Thoracic aorta (tissue), 2 donors: ENCODE measurements around the gene MSH3. TPM values are rescaled to one million over a fixed set of nuclear protein-coding genes. Genes with fewer than 3 reads are reported as not detected.

Experiments
- ATAC-seq: fragments of 150-250 bp; one replicate; pipeline ENCODE4 v1.8.0; 2017; ENCODE audit warnings: low read depth; ENCODE audit not compliant: insufficient number of reproducible peaks, low FRiP score
- DNase-seq: peaks from one replicate; pipeline ENCODE4 v3.0.0-alpha.2; 2020; ENCODE audit warnings: low spot score
- H3K27ac ChIP-seq, 2 donors: fragments of 200-600 bp; sonication (generic); 1 replicate in 1 of 2; 2 replicates in 1 of 2; pipeline ENCODE4 v1.5.1; 2016; ENCODE audit warnings: mild to moderate bottlenecking in 2 of 2, moderate library complexity in 2 of 2
- H3K27me3 ChIP-seq: fragments of 200-600 bp; sonication (generic); replicated peaks from 2 replicates; pipeline ENCODE4 v1.6.0; 2016; ENCODE audit warnings: mild to moderate bottlenecking; ENCODE audit not compliant: insufficient read depth
- H3K36me3 ChIP-seq: fragments of 200-600 bp; sonication (generic); one replicate; pipeline ENCODE4 v1.5.1; 2016
- H3K4me1 ChIP-seq, 2 donors: fragments of 200-600 bp; sonication (generic); 1 replicate in 1 of 2; 2 replicates in 1 of 2; pipeline versions ENCODE4 v1.5.1 to v1.6.0; 2016; ENCODE audit warnings: low read depth in 2 of 2, mild to moderate bottlenecking in 1 of 2; ENCODE audit not compliant: control insufficient read depth in 1 of 2
- H3K4me3 ChIP-seq: fragments of 200-600 bp; sonication (generic); 2 replicates; pipeline ENCODE4 v1.5.1; 2016; ENCODE audit warnings: mild to moderate bottlenecking
- H3K9me3 ChIP-seq: fragments of 200-600 bp; sonication (generic); 2 replicates; pipeline ENCODE4 v1.5.1; 2016
- total RNA-seq, 2 donors: library from RNA; depleted of rRNA; stranded (reverse); fragments of >200 nt; gene quantifications; one replicate each; pipeline versions ENCODE4 v1.1.0 to v1.2.3, GENCODE V29; 2016
- TF ChIP-seq, protein P1 (sequence below): fragments of 200-600 bp; sonication (generic); IDR thresholded peaks from one replicate; pipeline ENCODE4 v1.5.1; 2019; ENCODE audit warnings: antibody characterized with exemption

MSH3 gene
- total RNA-seq, 2 donors from 2014 or later = 12.3 to 12.9 TPM

DNA sequence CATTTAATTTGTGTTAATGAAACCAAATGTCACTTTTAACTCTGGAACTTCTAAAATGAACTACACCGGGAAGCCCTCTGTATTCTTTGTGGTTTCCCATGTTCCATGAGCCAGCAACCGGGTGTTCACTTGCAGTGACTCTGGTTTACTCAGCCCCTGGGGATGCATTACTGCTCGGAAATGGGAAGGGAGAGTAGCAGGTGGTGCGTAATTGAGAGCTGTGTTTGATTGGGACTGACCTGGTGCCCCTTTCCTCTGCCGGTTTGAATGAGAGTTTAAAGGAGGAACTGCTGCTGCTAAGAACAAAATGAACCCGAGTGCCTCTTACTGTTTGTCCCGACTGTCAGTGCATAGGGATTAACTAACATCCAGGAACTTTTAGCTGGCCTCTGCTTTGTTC is 100.4 kb downstream of the MSH3 start:
- Histone ChIP-seq H3K4me1 (no peaks in the 10 kb centered on the region), H3K27me3 (no peaks in the 10 kb centered on the region), H3K36me3 (no peaks in the 10 kb centered on the region), H3K4me3 (no peak overlapping the region), H3K27ac (no peak overlapping the region), H3K9me3 (no peaks in the 10 kb centered on the region)
- TF ChIP-seq, protein P1, sequence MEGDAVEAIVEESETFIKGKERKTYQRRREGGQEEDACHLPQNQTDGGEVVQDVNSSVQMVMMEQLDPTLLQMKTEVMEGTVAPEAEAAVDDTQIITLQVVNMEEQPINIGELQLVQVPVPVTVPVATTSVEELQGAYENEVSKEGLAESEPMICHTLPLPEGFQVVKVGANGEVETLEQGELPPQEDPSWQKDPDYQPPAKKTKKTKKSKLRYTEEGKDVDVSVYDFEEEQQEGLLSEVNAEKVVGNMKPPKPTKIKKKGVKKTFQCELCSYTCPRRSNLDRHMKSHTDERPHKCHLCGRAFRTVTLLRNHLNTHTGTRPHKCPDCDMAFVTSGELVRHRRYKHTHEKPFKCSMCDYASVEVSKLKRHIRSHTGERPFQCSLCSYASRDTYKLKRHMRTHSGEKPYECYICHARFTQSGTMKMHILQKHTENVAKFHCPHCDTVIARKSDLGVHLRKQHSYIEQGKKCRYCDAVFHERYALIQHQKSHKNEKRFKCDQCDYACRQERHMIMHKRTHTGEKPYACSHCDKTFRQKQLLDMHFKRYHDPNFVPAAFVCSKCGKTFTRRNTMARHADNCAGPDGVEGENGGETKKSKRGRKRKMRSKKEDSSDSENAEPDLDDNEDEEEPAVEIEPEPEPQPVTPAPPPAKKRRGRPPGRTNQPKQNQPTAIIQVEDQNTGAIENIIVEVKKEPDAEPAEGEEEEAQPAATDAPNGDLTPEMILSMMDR = no peak
- DNase-seq = no peak
- ATAC-seq = no peak

DNA sequence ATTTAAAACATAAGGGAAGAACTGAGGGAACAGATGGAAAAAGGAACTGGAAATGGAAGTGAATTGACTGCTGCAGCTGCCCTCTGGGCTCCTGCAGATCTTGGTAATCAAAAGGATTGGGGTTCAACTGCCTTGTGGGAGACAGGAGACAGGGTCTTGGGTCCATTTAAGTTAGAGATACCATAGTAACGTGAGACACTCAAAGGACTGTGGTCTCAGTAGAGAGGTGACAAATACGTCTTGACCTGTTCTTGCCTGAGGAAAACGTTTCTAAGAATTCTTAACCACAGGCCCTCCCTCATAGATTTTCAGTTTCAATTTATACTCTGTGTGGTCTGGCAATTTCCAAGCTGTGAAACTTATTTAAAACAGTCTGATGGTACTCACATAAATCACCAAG is 101.2 kb downstream of the MSH3 start:
- DNase-seq (no peak), ATAC-seq (no peak)
- H3K9me3 ChIP-seq = no peaks in the 10 kb centered on the region
- no peak overlapping the region for H3K27ac ChIP-seq
- H3K27me3 ChIP-seq = no peaks in the 10 kb centered on the region
- TF ChIP-seq, protein P1 = no peak
- H3K36me3 ChIP-seq = no peaks in the 10 kb centered on the region
- no peak overlapping the region for H3K4me3 ChIP-seq
- H3K4me1 ChIP-seq = no peaks in the 10 kb centered on the region

DNA sequence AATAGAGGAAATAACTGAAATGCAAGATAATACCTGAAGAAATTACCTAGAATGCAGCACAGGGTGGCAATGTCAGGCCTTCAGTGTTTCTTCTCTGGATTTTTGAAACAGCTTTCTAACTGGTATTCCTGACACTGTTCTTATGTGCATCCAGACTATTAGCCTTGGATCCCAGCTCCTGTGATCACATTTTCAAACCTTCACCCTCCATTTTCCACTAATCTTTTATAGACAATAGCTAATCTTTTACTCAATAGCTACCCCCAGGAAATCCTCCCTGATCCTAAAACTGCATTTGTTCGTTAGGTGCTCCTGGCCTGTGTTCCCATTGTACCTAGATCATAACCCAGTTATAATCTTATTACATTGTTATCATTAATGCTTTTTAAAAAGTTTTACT is 101.8 kb downstream of the MSH3 start:
- Histone ChIP-seq H3K9me3 (no peaks in the 10 kb centered on the region), H3K27ac (no peak overlapping the region), H3K4me3 (no peak overlapping the region), H3K36me3 (no peaks in the 10 kb centered on the region), H3K27me3 (no peaks in the 10 kb centered on the region), H3K4me1 (no peaks in the 10 kb centered on the region)
- ATAC-seq (no peak), DNase-seq (no peak)
- TF ChIP-seq, protein P1 = no peak

DNA sequence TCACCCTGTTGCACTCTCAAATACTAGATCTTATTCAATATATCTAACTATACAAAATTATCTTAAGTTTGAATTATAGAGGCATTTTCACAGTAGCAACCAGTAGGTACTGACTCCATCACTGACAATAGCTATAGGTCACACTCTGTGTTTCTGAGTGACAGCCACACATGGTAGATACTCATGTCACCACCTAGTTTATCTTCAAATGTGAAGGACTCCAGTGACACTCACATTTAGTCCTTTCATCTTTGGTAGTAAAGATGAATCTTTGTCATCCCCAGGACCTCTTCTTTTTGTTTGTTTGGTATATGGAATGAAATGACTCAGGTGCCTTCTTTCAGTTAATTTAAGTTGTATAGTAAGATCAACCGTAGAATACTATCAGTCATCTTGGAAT is 102.8 kb downstream of the MSH3 start:
- DNase-seq = no peak
- TF ChIP-seq, protein P1 = no peak
- Histone ChIP-seq H3K27ac (no peak overlapping the region), H3K4me3 (no peak overlapping the region), H3K9me3 (no peaks in the 10 kb centered on the region), H3K4me1 (no peaks in the 10 kb centered on the region), H3K27me3 (no peaks in the 10 kb centered on the region), H3K36me3 (no peaks in the 10 kb centered on the region)
- ATAC-seq = no peak

DNA sequence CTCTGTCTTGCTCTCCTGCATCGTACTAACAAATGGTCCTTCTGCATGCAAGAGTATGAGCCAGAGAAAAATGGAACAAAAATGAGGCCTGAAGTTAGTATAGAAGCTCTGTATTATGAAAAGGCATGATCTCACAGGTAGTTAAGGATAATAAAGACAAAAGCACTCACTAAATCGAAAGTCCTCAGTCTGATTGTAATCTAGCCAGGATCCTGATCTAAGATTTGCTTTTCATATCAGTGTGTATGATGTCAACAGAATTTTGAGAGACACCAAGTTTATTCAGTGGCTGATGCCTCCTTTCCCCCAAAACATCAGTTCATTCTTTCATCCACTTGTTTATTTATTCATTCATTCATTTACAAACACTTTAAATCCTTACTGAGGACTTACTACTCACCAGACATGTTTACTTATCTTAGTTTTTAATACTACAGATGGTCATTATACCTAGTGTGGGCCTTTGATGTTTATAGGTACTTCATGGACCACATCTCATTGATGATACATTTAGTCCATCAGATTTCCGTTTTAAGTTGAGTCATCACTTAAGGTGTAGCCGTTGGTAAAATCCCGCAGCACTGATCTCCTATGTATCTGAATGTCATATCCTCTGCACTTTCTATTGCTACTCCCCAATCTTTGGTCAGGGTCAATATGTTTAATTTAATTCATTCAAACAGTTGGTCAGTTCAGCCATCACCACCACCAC is 105.6 kb downstream of the MSH3 start:
- peaks cover 4% of the 10 kb centered on the region for H3K36me3 ChIP-seq
- ATAC-seq = no peak
- H3K27me3 ChIP-seq = no peaks in the 10 kb centered on the region
- no peak overlapping the region for H3K27ac ChIP-seq
- TF ChIP-seq, protein P1 = no peak
- no peaks in the 10 kb centered on the region for H3K9me3 ChIP-seq
- DNase-seq = no peak
- H3K4me1 ChIP-seq = no peaks in the 10 kb centered on the region
- H3K4me3 ChIP-seq = no peak overlapping the region
